CD14-positive monocyte (primary cell): ENCODE measurements around the gene FNDC3B. TPM values are rescaled to one million over a fixed set of nuclear protein-coding genes. Genes with fewer than 3 reads are reported as not detected.

Source experiments
- DNase-seq, 3 donors: peaks; one replicate each; pipeline ENCODE4 v3.0.0-alpha.2; 2011 to 2022
- H2AFZ ChIP-seq: 2 replicates; pipeline ENCODE4 v1.6.0; 2012; ENCODE audit warnings: mild to moderate bottlenecking, low read depth, low read length, inconsistent platforms; ENCODE audit not compliant: insufficient read depth, poor library complexity, severe bottlenecking
- H3K27ac ChIP-seq, 2 donors: 1 replicate in 1 of 2; 2 replicates in 1 of 2; pipeline ENCODE4 v1.5.1; 2012 to 2013; ENCODE audit warnings: low read length in 2 of 2, control low read depth in 1 of 2, inconsistent platforms in 1 of 2, low read depth in 1 of 2, mild to moderate bottlenecking in 1 of 2
- H3K27me3 ChIP-seq, 2 donors: one replicate each; pipeline versions ENCODE4 v1.6.0 to v1.6.1; 2011 to 2013; ENCODE audit warnings: low read length in 2 of 2; ENCODE audit not compliant: control insufficient read depth in 2 of 2, insufficient read depth in 2 of 2
- H3K36me3 ChIP-seq, 2 donors: replicated peaks in 1 of 2; 1 replicate in 1 of 2; 2 replicates in 1 of 2; pipeline versions ENCODE4 v1.5.1 to v1.6.1; 2012 to 2013; ENCODE audit warnings: low read length in 2 of 2, control low read depth in 1 of 2, inconsistent platforms in 1 of 2, mild to moderate bottlenecking in 1 of 2; ENCODE audit not compliant: insufficient read depth in 2 of 2, control insufficient read depth in 1 of 2
- H3K4me1 ChIP-seq, 2 donors: 1 replicate in 1 of 2; 2 replicates in 1 of 2; pipeline versions ENCODE4 v1.5.1 to v1.6.1; 2012 to 2013; ENCODE audit warnings: low read length in 2 of 2, control low read depth in 1 of 2, inconsistent platforms in 1 of 2, mild to moderate bottlenecking in 1 of 2, moderate library complexity in 1 of 2; ENCODE audit not compliant: insufficient read depth in 2 of 2, control insufficient read depth in 1 of 2
- H3K4me2 ChIP-seq: replicated peaks from 2 replicates; pipeline ENCODE3; 2012; ENCODE audit warnings: low read length, moderate library complexity, mild to moderate bottlenecking; ENCODE audit not compliant: poor library complexity, severe bottlenecking; ENCODE audit errors: extremely low read depth
- H3K4me3 ChIP-seq, 3 experiments: fragments of 200-600 bp in 1 of 3; sonication (generic) in 1 of 3; replicated peaks in 1 of 3; 1 replicate in 2 of 3; 2 replicates in 1 of 3; pipeline ENCODE4 v1.5.1; 2011 to 2013; ENCODE audit warnings: low read length in 3 of 3, mild to moderate bottlenecking in 3 of 3, control low read depth in 2 of 3, low read depth in 2 of 3, inconsistent platforms in 1 of 3, moderate library complexity in 1 of 3
- H3K79me2 ChIP-seq: 2 replicates; pipeline ENCODE4 v1.6.0; 2012; ENCODE audit warnings: mild to moderate bottlenecking, control low read depth, inconsistent platforms, low read length, moderate library complexity; ENCODE audit not compliant: insufficient read depth
- H3K9ac ChIP-seq: 2 replicates; pipeline ENCODE4 v1.6.0; 2017; ENCODE audit warnings: low read length, mild to moderate bottlenecking; ENCODE audit not compliant: insufficient read depth, poor library complexity, severe bottlenecking
- H3K9me3 ChIP-seq, 2 donors: replicated peaks in 1 of 2; 1 replicate in 1 of 2; 2 replicates in 1 of 2; pipeline versions ENCODE4 v1.5.1 to v1.6.1; 2012 to 2013; ENCODE audit warnings: low read length in 2 of 2, control low read depth in 1 of 2; ENCODE audit not compliant: control insufficient read depth in 1 of 2, insufficient read depth in 1 of 2
- H4K20me1 ChIP-seq: 2 replicates; pipeline ENCODE4 v1.6.0; 2012; ENCODE audit warnings: mild to moderate bottlenecking, low read length, control low read depth, moderate library complexity; ENCODE audit not compliant: insufficient read depth
- H3K27ac Mint-ChIP-seq, 7 donors: one replicate each; pipeline ENCODE4 v1.8.0; 2020; ENCODE audit warnings: mild to moderate bottlenecking in 7 of 7, mixed read lengths in 7 of 7, moderate library complexity in 6 of 7, inconsistent platforms in 2 of 7
- H3K27me3 Mint-ChIP-seq, 3 donors: one replicate each; pipeline ENCODE4 v1.8.0; 2021 to 2022; ENCODE audit warnings: low read depth in 3 of 3, mild to moderate bottlenecking in 3 of 3, mixed read lengths in 3 of 3, moderate library complexity in 3 of 3, inconsistent platforms in 1 of 3
- H3K36me3 Mint-ChIP-seq, 2 donors: one replicate each; pipeline ENCODE4 v1.8.0; 2020; ENCODE audit warnings: mixed read lengths in 2 of 2, inconsistent platforms in 1 of 2, mild to moderate bottlenecking in 1 of 2
- H3K4me1 Mint-ChIP-seq: one replicate; pipeline ENCODE4 v1.8.0; 2020; ENCODE audit warnings: mild to moderate bottlenecking, mixed read lengths
- H3K4me3 Mint-ChIP-seq, 2 donors: one replicate each; pipeline ENCODE4 v1.8.0; 2020; ENCODE audit warnings: mild to moderate bottlenecking in 2 of 2, mixed read lengths in 2 of 2, moderate library complexity in 1 of 2
- H3K9me3 Mint-ChIP-seq, 7 donors: one replicate each; pipeline ENCODE4 v1.8.0; 2020 to 2022; ENCODE audit warnings: mixed read lengths in 7 of 7, mild to moderate bottlenecking in 6 of 7, moderate library complexity in 6 of 7, inconsistent platforms in 2 of 7
- CTCF ChIP-seq: fragments of 200-600 bp; IDR thresholded peaks from one replicate; pipeline ENCODE4 v1.8.0; 2022; ENCODE audit warnings: antibody characterized with exemption, mild to moderate bottlenecking
- WGBS: methylation state at CpG from one replicate; pipeline ENCODE4 v1.1.5; 2013; ENCODE audit warnings: missing lambda C conversion rate; ENCODE audit not compliant: insufficient coverage; 5-methylcytosine and 5-hydroxymethylcytosine counted together
- intact Hi-C, 2 donors: fragments of 100-400 bp; cut with micrococcal nuclease; formaldehyde crosslinking; loops; one replicate each; pipeline versions ENCODE4 v1.15.0 to v1.15.1; 2023
- polyA plus RNA-seq, 3 donors: library from polyadenylated mRNA; depleted of rRNA in 1 of 3; unstranded in 2 of 3; stranded (reverse) in 1 of 3; fragments of 300-500 nt in 2 of 3; fragments of >200 nt in 1 of 3; fragmentation: Illumina TruSeq in 2 of 3; gene quantifications; 1 replicate in 2 of 3; 2 replicates in 1 of 3; pipeline ENCODE4 v1.2.3, GENCODE V29; 2012 to 2021

Gene FNDC3B
- polyA plus RNA-seq, 3 donors: 19.6 to 36.1 (median 25.7) TPM

DNA sequence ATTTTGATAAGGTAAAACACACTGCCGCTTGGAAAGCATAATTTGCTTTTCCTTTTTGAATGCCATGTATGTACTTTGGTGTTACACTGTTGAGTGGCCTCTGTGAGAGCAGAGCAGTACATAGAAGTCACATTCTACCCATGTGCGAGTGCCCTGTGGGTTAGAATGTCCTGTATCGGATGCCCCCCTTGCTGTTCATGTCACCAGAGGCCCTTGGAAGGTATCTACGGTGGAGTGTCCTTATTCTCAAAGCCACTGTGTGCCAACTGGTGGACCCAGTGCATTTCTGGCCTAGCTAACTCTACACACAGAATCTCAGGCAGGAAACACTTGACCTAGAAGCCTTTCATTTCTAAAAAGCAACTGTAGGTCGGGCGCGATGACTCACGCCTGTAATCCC, 271.8 kb downstream of the FNDC3B start:
- H3K4me3 ChIP-seq: no peak overlapping the region
- no peaks in the 10 kb centered on the region for H4K20me1 ChIP-seq
- peak overlapping the region in 1 of 2 donors; percentile 34 for H3K27ac ChIP-seq
- no peaks in the 10 kb centered on the region for H3K27me3 ChIP-seq
- no peaks in the 10 kb centered on the region for H3K27me3 Mint-ChIP-seq
- intact Hi-C loops: no loop called here
- DNase-seq: no peak
- no peaks in the 10 kb centered on the region for H3K9me3 ChIP-seq
- H2AFZ ChIP-seq: no peak overlapping the region
- peaks cover 91 to 100% of the 10 kb centered on the region in 2 donors for H3K36me3 ChIP-seq
- no peak overlapping the region for H3K4me2 ChIP-seq
- H3K4me1 Mint-ChIP-seq: peaks cover 3% of the 10 kb centered on the region
- no peak overlapping the region for H3K9ac ChIP-seq
- 100% methylated on average over 3 of the region's 8 CpGs for WGBS
- TF ChIP-seq CTCF: no peak
- peaks cover 75 to 96% of the 10 kb centered on the region in 2 donors for H3K36me3 Mint-ChIP-seq
- H3K27ac Mint-ChIP-seq: peak overlapping the region in 3 of 7 donors; percentile 46 to 79 (median 76)
- no peak overlapping the region for H3K4me3 Mint-ChIP-seq
- no peaks in the 10 kb centered on the region for H3K9me3 Mint-ChIP-seq
- H3K4me1 ChIP-seq: no peaks in the 10 kb centered on the region
- no peaks in the 10 kb centered on the region for H3K79me2 ChIP-seq

DNA sequence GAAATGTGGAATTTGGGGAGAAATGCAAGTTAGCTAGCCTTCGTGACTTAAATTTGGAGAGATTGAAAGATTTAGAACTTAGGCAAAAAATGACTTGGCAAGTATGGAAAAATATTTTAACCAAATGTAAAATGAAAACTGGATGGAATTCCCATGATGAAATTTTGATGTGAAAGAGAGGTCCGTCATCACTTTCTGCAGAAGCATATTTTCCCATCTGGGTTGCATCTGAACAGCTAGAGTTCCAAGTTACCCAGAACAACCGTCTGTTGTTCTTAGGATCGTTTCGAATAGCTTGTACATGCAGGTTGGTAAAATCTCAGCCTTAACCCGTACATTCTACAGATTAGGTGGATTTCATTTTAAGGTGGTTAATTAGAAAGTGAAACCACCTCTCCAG, 272.6 kb downstream of the FNDC3B start:
- H3K27ac Mint-ChIP-seq: peak overlapping the region in 1 of 7 donors; percentile 4
- peaks cover 74 to 93% of the 10 kb centered on the region in 2 donors for H3K36me3 Mint-ChIP-seq

More for the DNA sequence above, 272.6 kb downstream of the FNDC3B start:
- no CpG with 5 or more reads among the region's 6 CpGs for WGBS
- Histone ChIP-seq H3K9ac (no peak overlapping the region), H3K27me3 (no peaks in the 10 kb centered on the region), H3K4me2 (no peak overlapping the region), H3K4me1 (no peaks in the 10 kb centered on the region), H3K79me2 (no peaks in the 10 kb centered on the region), H2AFZ (no peak overlapping the region), H3K9me3 (no peaks in the 10 kb centered on the region), H3K36me3 (peaks cover 83 to 97% of the 10 kb centered on the region in 2 donors), H3K4me3 (no peak overlapping the region), H4K20me1 (no peaks in the 10 kb centered on the region), H3K27ac (peak overlapping the region in 1 of 2 donors; percentile 40)
- H3K27me3 Mint-ChIP-seq: no peaks in the 10 kb centered on the region
- DNase-seq: no peak
- no peaks in the 10 kb centered on the region for H3K9me3 Mint-ChIP-seq
- intact Hi-C loops: no loop called here
- peaks cover 3% of the 10 kb centered on the region for H3K4me1 Mint-ChIP-seq
- no peak for TF ChIP-seq CTCF
- H3K4me3 Mint-ChIP-seq: no peak overlapping the region
